ENCODE measurements around the gene EGFR.
A peak's percentile ranks its signal among the peaks of the same experiment; 100 is the strongest.

EGFR gene

GRCh38 chr7:55120501-55121198, 101.8 kb downstream of the EGFR start:
- H3K9ac ChIP-seq: no peak overlapping the region
- H3K4me3 ChIP-seq: no peak overlapping the region
- H3K27me3 ChIP-seq: peaks cover 0 to 28% (median 0%) of the 10 kb centered on the region in 11 experiments; a peak in 4 of 22 replicates
- H3K9me3 ChIP-seq (replicated peaks in 1 of 11): no peaks in the 10 kb centered on the region
- no peak overlapping the region for H3K27ac ChIP-seq
- peaks cover 0 to 6% (median 0%) of the 10 kb centered on the region in 11 experiments; a peak in 1 of 22 replicates for H4K20me1 ChIP-seq
- no peaks in the 10 kb centered on the region for H3K36me3 ChIP-seq
- H3K4me1 ChIP-seq: no peaks in the 10 kb centered on the region
- no peak overlapping the region for H3K4me2 ChIP-seq
- no peak for TF ChIP-seq Cebpa-rat (IDR thresholded peaks at IDR 0.05)

DNA sequence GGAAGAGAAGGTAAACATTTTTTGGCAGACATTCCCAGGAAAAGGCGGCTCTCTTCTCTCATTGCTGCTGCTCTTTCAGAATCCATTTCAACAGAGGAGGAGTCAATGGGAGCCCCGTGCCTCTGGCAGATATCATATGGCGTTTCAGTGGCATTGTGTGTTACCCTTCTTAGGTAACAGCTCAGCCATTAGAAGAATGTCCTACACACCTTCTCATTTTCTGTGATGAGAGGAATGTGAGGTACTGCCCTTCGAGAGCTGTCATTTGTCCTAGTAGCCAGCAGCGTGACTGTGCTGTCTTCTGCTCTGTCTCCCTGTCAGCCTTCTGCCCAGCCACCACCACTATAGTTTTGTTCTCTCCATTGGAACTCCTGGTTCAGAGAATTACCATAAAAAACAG, 102.4 kb downstream of the EGFR start:
- H3K27me3 ChIP-seq: peaks cover 0 to 28% (median 0%) of the 10 kb centered on the region in 11 experiments; a peak in 4 of 22 replicates
- TF ChIP-seq Cebpa-rat (IDR thresholded peaks at IDR 0.05): no peak
- H3K4me1 ChIP-seq: no peaks in the 10 kb centered on the region
- no peaks in the 10 kb centered on the region for H3K9me3 ChIP-seq (replicated peaks in 1 of 11)
- H3K36me3 ChIP-seq: no peaks in the 10 kb centered on the region
- H3K9ac ChIP-seq: no peak overlapping the region
- no peak overlapping the region for H3K27ac ChIP-seq
- peaks cover 0 to 6% (median 0%) of the 10 kb centered on the region in 11 experiments; a peak in 1 of 22 replicates for H4K20me1 ChIP-seq
- no peak overlapping the region for H3K4me2 ChIP-seq
- H3K4me3 ChIP-seq: no peak overlapping the region

- Histone ChIP-seq H3K27me3 (peaks cover 0 to 28% (median 0%) of the 10 kb centered on the region in 11 experiments; a peak in 4 of 22 replicates), H3K4me1 (no peaks in the 10 kb centered on the region), H3K4me3 (no peak overlapping the region), H3K9ac (no peak overlapping the region), H3K4me2 (no peak overlapping the region), H4K20me1 (peaks cover 0 to 6% (median 0%) of the 10 kb centered on the region in 11 experiments; a peak in 1 of 22 replicates), H3K9me3 (replicated peaks in 1 of 11) (no peaks in the 10 kb centered on the region), H3K36me3 (no peaks in the 10 kb centered on the region), H3K27ac (no peak overlapping the region)
- TF ChIP-seq Cebpa-rat (IDR thresholded peaks at IDR 0.05): no peak
Measured at GRCh38 chr7:55122263-55122662, 103.4 kb downstream of the EGFR start.

DNA sequence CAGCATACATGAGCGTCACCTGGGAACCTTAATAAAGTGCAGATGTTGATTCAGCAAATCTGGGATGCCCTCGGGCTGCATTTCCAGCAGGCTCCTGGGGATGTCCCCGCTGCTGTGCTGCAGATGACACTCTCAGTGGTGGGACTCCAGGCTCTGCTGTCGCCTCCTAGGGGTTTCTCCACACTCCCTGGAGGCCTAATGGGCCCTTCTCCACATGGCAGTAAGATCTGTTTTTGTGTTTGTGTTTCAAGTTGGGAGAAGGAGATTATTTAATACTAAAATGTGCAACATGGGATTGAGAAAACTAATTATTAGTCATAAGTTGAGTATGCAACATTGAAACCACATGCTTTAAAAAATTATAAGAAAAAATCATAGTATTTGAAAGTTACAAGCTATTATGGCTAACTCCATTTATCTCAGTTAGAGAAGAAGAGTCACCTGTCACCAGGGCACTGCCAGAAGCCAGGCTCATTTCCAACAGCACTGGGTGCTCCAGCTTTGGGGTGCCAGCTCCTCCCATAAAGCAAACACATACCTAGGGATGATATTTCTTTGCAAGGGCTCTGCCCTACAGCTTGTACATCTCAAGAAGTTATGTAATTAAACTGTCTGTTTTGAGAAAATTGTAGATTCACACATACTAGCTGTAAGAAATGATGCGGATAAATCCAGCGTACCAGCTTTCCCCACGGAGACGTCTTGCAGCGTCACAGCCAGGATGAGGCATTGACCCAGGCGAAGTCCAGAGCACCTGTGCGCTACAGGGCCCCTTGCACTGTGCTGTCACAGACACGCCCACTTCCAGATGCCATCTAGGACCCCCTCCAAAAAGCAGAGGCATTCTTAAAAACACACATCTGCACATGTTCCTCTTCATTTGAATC, 106.4 kb downstream of the EGFR start:
- Histone ChIP-seq H3K4me2 (no peak overlapping the region), H3K9me3 (replicated peaks in 1 of 11) (no peaks in the 10 kb centered on the region), H3K36me3 (no peaks in the 10 kb centered on the region), H3K9ac (no peak overlapping the region), H4K20me1 (peaks cover 0 to 6% (median 0%) of the 10 kb centered on the region in 11 experiments; a peak in 1 of 22 replicates), H3K4me3 (no peak overlapping the region), H3K4me1 (peaks cover 11 to 21% (median 16%) of the 10 kb centered on the region in 10 experiments), H3K27ac (no peak overlapping the region), H3K27me3 (peaks cover 0 to 10% (median 0%) of the 10 kb centered on the region in 11 experiments; a peak in 4 of 22 replicates)
- TF ChIP-seq Cebpa-rat (IDR thresholded peaks at IDR 0.05): no peak

DNA sequence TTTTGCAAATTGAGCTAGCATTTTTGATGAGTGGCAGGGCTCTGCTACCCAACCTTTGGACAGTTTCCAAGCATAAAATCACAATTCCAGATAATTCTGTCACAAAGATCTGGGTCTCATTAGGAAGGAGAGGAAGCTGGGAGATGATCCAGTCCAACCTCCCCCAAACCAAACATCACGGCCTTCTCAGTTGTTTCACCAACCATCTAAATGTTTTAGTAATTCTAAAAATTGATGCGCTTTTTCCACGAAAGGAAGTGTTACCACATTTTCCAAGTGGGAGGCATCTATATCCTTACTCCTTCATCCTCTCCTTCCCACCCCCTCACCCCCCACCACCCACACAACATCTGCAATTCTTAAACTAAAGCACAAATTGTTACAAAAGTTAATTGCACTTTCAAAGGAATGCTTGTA, 108.3 kb downstream of the EGFR start:
- peaks cover 0 to 18% (median 0%) of the 10 kb centered on the region in 11 experiments; a peak in 5 of 22 replicates for H3K27me3 ChIP-seq
- no peak overlapping the region for H3K27ac ChIP-seq
- no peaks in the 10 kb centered on the region for H3K9me3 ChIP-seq (replicated peaks in 1 of 11)
- H3K9ac ChIP-seq: no peak overlapping the region
- peaks cover 20 to 30% (median 25%) of the 10 kb centered on the region in 10 experiments for H3K4me1 ChIP-seq
- no peak for TF ChIP-seq Cebpa-rat (IDR thresholded peaks at IDR 0.05)
- no peaks in the 10 kb centered on the region for H3K36me3 ChIP-seq
- H3K4me2 ChIP-seq: no peak overlapping the region
- peaks cover 0 to 4% (median 0%) of the 10 kb centered on the region in 11 experiments; a peak in 1 of 22 replicates for H4K20me1 ChIP-seq
- H3K4me3 ChIP-seq: no peak overlapping the region

- H3K9ac ChIP-seq: no peak overlapping the region
Measured at GRCh38 chr7:55127622-55128081, 108.8 kb downstream of the EGFR start.

GRCh38 chr7:55128693-55129394, 110.0 kb downstream of the EGFR start:
- peaks cover 20 to 46% (median 25%) of the 10 kb centered on the region in 10 experiments for H3K4me1 ChIP-seq
- H3K27ac ChIP-seq: no peak overlapping the region
- no peaks in the 10 kb centered on the region for H4K20me1 ChIP-seq
- no peak overlapping the region for H3K4me3 ChIP-seq
- peak overlapping the region; percentile 32 to 64 (median 56) for H3K4me2 ChIP-seq
- no peaks in the 10 kb centered on the region for H3K9me3 ChIP-seq (replicated peaks in 1 of 11)
- H3K9ac ChIP-seq: no peak overlapping the region
- peaks cover 0 to 14% (median 0%) of the 10 kb centered on the region in 11 experiments; a peak in 5 of 22 replicates for H3K27me3 ChIP-seq
- no peaks in the 10 kb centered on the region for H3K36me3 ChIP-seq
- no peak for TF ChIP-seq Cebpa-rat (IDR thresholded peaks at IDR 0.05)

More at GRCh38 chr7:55127622-55128081, 108.8 kb downstream of the EGFR start:
- 0 out of 22 replicates have a peak overlapping the region, but pooled peaks of 1 of the 11 experiments have one; percentile 20 for H3K4me2 ChIP-seq
- peaks cover 0 to 14% (median 0%) of the 10 kb centered on the region in 11 experiments; a peak in 5 of 22 replicates for H3K27me3 ChIP-seq
- no peak overlapping the region for H3K4me3 ChIP-seq
- H3K9me3 ChIP-seq (replicated peaks in 1 of 11): no peaks in the 10 kb centered on the region
- no peaks in the 10 kb centered on the region for H4K20me1 ChIP-seq
- peaks cover 20 to 34% (median 25%) of the 10 kb centered on the region in 10 experiments for H3K4me1 ChIP-seq
- no peak for TF ChIP-seq Cebpa-rat (IDR thresholded peaks at IDR 0.05)
- no peaks in the 10 kb centered on the region for H3K36me3 ChIP-seq
- H3K27ac ChIP-seq: no peak overlapping the region

GRCh38 chr7:55129541-55130394, 111.0 kb downstream of the EGFR start:
- Histone ChIP-seq H3K4me3 (no peak overlapping the region), H3K36me3 (no peaks in the 10 kb centered on the region), H3K27ac (no peak overlapping the region; a peak in 1 of 22 replicates), H3K4me1 (peaks cover 20 to 51% (median 25%) of the 10 kb centered on the region in 10 experiments), H3K9ac (no peak overlapping the region), H3K9me3 (replicated peaks in 1 of 11) (no peaks in the 10 kb centered on the region), H3K27me3 (peaks cover 0 to 14% (median 0%) of the 10 kb centered on the region in 11 experiments; a peak in 5 of 22 replicates), H3K4me2 (peak overlapping the region; percentile 32 to 69 (median 59)), H4K20me1 (no peaks in the 10 kb centered on the region)
- no peak for TF ChIP-seq Cebpa-rat (IDR thresholded peaks at IDR 0.05)

Measured in BLaER1 treated with 17β-estradiol and CSF1 and Interleukin-3, amounts not matched to agents 10 nM and 100 nM (cell line).